WTC11 (cell line): ENCODE results near the gene PLEKHA3. TPM values are rescaled to one million over a fixed set of nuclear protein-coding genes. Genes with fewer than 3 reads are reported as not detected.

Source experiments
- ATAC-seq: fragments of 200-7000 bp; cut with Tn5 transposase; 2 replicates; pipeline ENCODE4 v1.10.0; 2021; ENCODE audit warnings: mild to moderate bottlenecking, moderate library complexity
- CTCF ChIA-PET: fragments of 300-600 bp; sonication (Branson Sonifier 250); formaldehyde crosslinking; loops from one replicate; lab custom pipeline; 2021; ENCODE audit warnings: antibody characterized with exemption; lab: Charles Lee
- POLR2A ChIA-PET: fragments of 350-600 bp; sonication (Branson Sonifier 250); formaldehyde crosslinking; loops from one replicate; lab custom pipeline; 2021; ENCODE audit warnings: antibody characterized with exemption; lab: Charles Lee
- DNase-seq: peaks from one replicate; pipeline ENCODE4 v3.0.0; 2021; ENCODE audit warnings: low spot score
- H3K27ac Mint-ChIP-seq: 2 replicates; pipeline ENCODE4 v1.8.0; 2021; ENCODE audit warnings: mixed read lengths
- H3K27me3 Mint-ChIP-seq: 2 replicates; pipeline ENCODE4 v1.8.0; 2021; ENCODE audit warnings: low read depth, mild to moderate bottlenecking, moderate library complexity, mixed read lengths
- H3K36me3 Mint-ChIP-seq: 2 replicates; pipeline ENCODE4 v1.8.0; 2021; ENCODE audit warnings: mixed read lengths
- H3K4me1 Mint-ChIP-seq: 2 replicates; pipeline ENCODE4 v1.8.0; 2022; ENCODE audit warnings: mixed read lengths
- H3K4me3 Mint-ChIP-seq: 2 replicates; pipeline ENCODE4 v1.8.0; 2021; ENCODE audit warnings: mild to moderate bottlenecking, moderate library complexity, mixed read lengths
- H3K9me3 Mint-ChIP-seq: 2 replicates; pipeline ENCODE4 v1.8.0; 2021; ENCODE audit warnings: mixed read lengths
- AFF4 ChIP-seq: sonication (generic); formaldehyde crosslinking; IDR thresholded peaks from 2 replicates; pipeline ENCODE4 v1.8.1; 2023; ENCODE audit warnings: mild to moderate bottlenecking, missing genetic modification reagents, borderline replicate concordance
- AR ChIP-seq: fragments of 250-450 bp; sonication (Bioruptor Pico); IDR thresholded peaks from 2 replicates; pipeline ENCODE4 v1.9.0; 2021; ENCODE audit warnings: mild to moderate bottlenecking
- CDX4 ChIP-seq: fragments of 250-450 bp; sonication (Bioruptor Pico); IDR thresholded peaks from 2 replicates; pipeline ENCODE4 v1.9.0; 2021; ENCODE audit warnings: moderate library complexity, mild to moderate bottlenecking, inconsistent platforms, borderline replicate concordance
- GABPB1 ChIP-seq: sonication (generic); formaldehyde crosslinking; IDR thresholded peaks from 2 replicates; pipeline ENCODE4 v1.8.1; 2023; ENCODE audit warnings: mild to moderate bottlenecking, missing genetic modification reagents
- HMGA2 ChIP-seq: fragments of 250-450 bp; sonication (Bioruptor Pico); IDR thresholded peaks from 2 replicates; pipeline ENCODE4 v1.4.0; 2021; ENCODE audit warnings: mild to moderate bottlenecking, moderate library complexity
- JAZF1 ChIP-seq: fragments of 250-450 bp; sonication (Bioruptor Pico); IDR thresholded peaks from 2 replicates; pipeline ENCODE4 v1.9.0; 2021; ENCODE audit warnings: moderate library complexity, mild to moderate bottlenecking, inconsistent platforms
- PRDM15 ChIP-seq: sonication (generic); formaldehyde crosslinking; IDR thresholded peaks from 2 replicates; pipeline ENCODE4 v1.8.0; 2022; ENCODE audit warnings: missing genetic modification reagents
- SMAD3 ChIP-seq: sonication (generic); formaldehyde crosslinking; IDR thresholded peaks from 2 replicates; pipeline ENCODE4 v1.8.0; 2022; ENCODE audit warnings: missing genetic modification reagents, mild to moderate bottlenecking, borderline replicate concordance
- ZNF121 ChIP-seq: sonication (generic); formaldehyde crosslinking; IDR thresholded peaks from 2 replicates; pipeline ENCODE4 v1.8.0; 2023; ENCODE audit warnings: missing genetic modification reagents
- ZNF423 ChIP-seq: fragments of 250-450 bp; sonication (Bioruptor Pico); IDR thresholded peaks from 2 replicates; pipeline ENCODE4 v2.1.2; 2022; ENCODE audit warnings: mild to moderate bottlenecking, moderate library complexity
- total RNA-seq: library from RNA; stranded (reverse); gene quantifications from 3 replicates; pipeline ENCODE4 v1.2.3, GENCODE V29; 2021

The PLEKHA3 gene
- total RNA-seq, 1 experiment from 2014 or later = 18.7 TPM

GRCh38 chr2:178448968-178449661 lies 31.1 kb upstream of the PLEKHA3 start:
- Mint-ChIP-seq H3K9me3 (no peaks in the 10 kb centered on the region), H3K36me3 (peaks cover 35% of the 10 kb centered on the region), H3K4me1 (peaks cover 20% of the 10 kb centered on the region), H3K4me3 (peak overlapping the region; percentile 85), H3K27ac (0 out of 2 replicates have a peak overlapping the region, but pooled peaks have one; percentile 37), H3K27me3 (no peaks in the 10 kb centered on the region)
- CTCF ChIA-PET = interaction anchor here (2.0 kb wide), 1 partner anchor 30 kb away, joined by 5 read pairs; no protein-coding TSS in a partner anchor
- POLR2A ChIA-PET = interaction anchor here (2.1 kb wide), 1 partner anchor 35 kb away, joined by 20 read pairs; no protein-coding TSS in a partner anchor
- DNase-seq (no peak), ATAC-seq (no peak)
- no peak for TF ChIP-seq GABPB1 (CRISPR knock-in tag)

GRCh38 chr2:178449700-178450523 lies 30.3 kb upstream of the PLEKHA3 start:
- Mint-ChIP-seq H3K27ac (peak overlapping the region; percentile 90), H3K36me3 (peaks cover 34% of the 10 kb centered on the region), H3K4me3 (peak overlapping the region; percentile 85), H3K27me3 (no peaks in the 10 kb centered on the region), H3K9me3 (peaks cover 5% of the 10 kb centered on the region), H3K4me1 (peaks cover 20% of the 10 kb centered on the region)
- DNase-seq = no peak
- CTCF ChIA-PET = interaction anchor here (1.0 to 2.2 kb wide), 4 partner anchors 29 to 1367 kb away, joined by 3 to 14 read pairs (median 8); partner anchors contain the start of gene PLEKHA3
- POLR2A ChIA-PET = interaction anchor here (1.1 to 2.1 kb wide), 3 partner anchors 30 to 67 kb away, joined by 4 to 20 read pairs (median 6); no protein-coding TSS in a partner anchor
- no peak for ATAC-seq
- no peak for TF ChIP-seq ZNF423 (CRISPR knock-in tag)
- TF ChIP-seq JAZF1 (CRISPR knock-in tag) = no peak
- no peak for TF ChIP-seq ZNF121
- no peak for TF ChIP-seq AFF4
- no peak for TF ChIP-seq PRDM15 (CRISPR knock-in tag)
- TF ChIP-seq AR (CRISPR knock-in tag) = no peak
- TF ChIP-seq CDX4 (CRISPR knock-in tag) = no peak
- TF ChIP-seq SMAD3 (CRISPR knock-in tag) = no peak
- no peak for TF ChIP-seq HMGA2 (CRISPR knock-in tag)
- no peak for TF ChIP-seq GABPB1 (CRISPR knock-in tag)
